Spleen (tissue), 11 donors: ENCODE measurements around the gene FRMD4A. TPM values are rescaled to one million over a fixed set of nuclear protein-coding genes. Genes with fewer than 3 reads are reported as not detected.
A peak's percentile ranks its signal among the peaks of the same experiment; 100 is the strongest.

Source experiments
- DNase-seq: peaks from one replicate; pipeline ENCODE4 v3.0.0-alpha.2; 2020
- H3K27ac ChIP-seq, 8 donors: fragments of 200-600 bp; sonication (generic) in 7 of 8; 1 replicate in 4 of 8; 2 replicates in 4 of 8; pipeline versions ENCODE4 v1.5.0 to v1.8.0; 2016 to 2021; ENCODE audit warnings: inconsistent platforms in 4 of 8, mild to moderate bottlenecking in 4 of 8, moderate library complexity in 1 of 8
- H3K27me3 ChIP-seq, 7 donors: fragments of 200-600 bp; sonication (generic) in 6 of 7; replicated peaks in 1 of 7; 1 replicate in 4 of 7; 2 replicates in 3 of 7; pipeline versions ENCODE4 v1.5.0 to v1.8.0; 2016 to 2021; ENCODE audit warnings: inconsistent platforms in 3 of 7, mild to moderate bottlenecking in 1 of 7
- H3K36me3 ChIP-seq, 6 donors: fragments of 200-600 bp; sonication (generic) in 5 of 6; 1 replicate in 4 of 6; 2 replicates in 2 of 6; pipeline versions ENCODE4 v1.5.0 to v1.8.0; 2016 to 2021; ENCODE audit warnings: inconsistent platforms in 2 of 6
- H3K4me1 ChIP-seq, 6 donors: fragments of 200-600 bp; sonication (generic) in 5 of 6; 1 replicate in 3 of 6; 2 replicates in 3 of 6; pipeline versions ENCODE4 v1.5.0 to v1.8.0; 2016 to 2021; ENCODE audit warnings: inconsistent platforms in 3 of 6
- H3K4me3 ChIP-seq, 8 donors: fragments of 200-600 bp; sonication (generic) in 7 of 8; 1 replicate in 4 of 8; 2 replicates in 4 of 8; pipeline versions ENCODE4 v1.5.0 to v1.8.0; 2016 to 2021; ENCODE audit warnings: inconsistent platforms in 4 of 8, mild to moderate bottlenecking in 4 of 8, moderate library complexity in 2 of 8
- H3K9me3 ChIP-seq, 8 donors: fragments of 200-600 bp; sonication (generic) in 7 of 8; 1 replicate in 4 of 8; 2 replicates in 4 of 8; pipeline versions ENCODE4 v1.5.0 to v1.8.0; 2016 to 2021; ENCODE audit warnings: inconsistent platforms in 4 of 8
- POLR2A ChIP-seq, 3 donors: fragments of 450-650 bp; IDR thresholded peaks; one replicate each; pipeline ENCODE4 v1.5.1; 2017; ENCODE audit warnings: antibody characterized with exemption in 3 of 3, mild to moderate bottlenecking in 1 of 3
- POLR2AphosphoS5 ChIP-seq, 3 donors: sonication (generic); formaldehyde crosslinking; IDR thresholded peaks; one replicate each; pipeline ENCODE4 v1.5.1; 2017; ENCODE audit warnings: antibody characterized with exemption in 3 of 3
- WGBS, 5 donors: extraction: QIAGEN DNeasy Blood & Tissue Kit in 3 of 5; methylation state at CpG; one replicate each; pipeline versions ENCODE4 v1.1.5 to v1.1.7; 2013 to 2018; 5-methylcytosine and 5-hydroxymethylcytosine counted together
- intact Hi-C: fragments of 100-400 bp; cut with DNase I; formaldehyde crosslinking; loops from one replicate; pipeline ENCODE4 v1.15.0; 2023; ENCODE audit warnings: low total_unique reads
- polyA plus RNA-seq, 3 donors: library from polyadenylated mRNA; stranded (reverse); fragments of 200-250 nt; gene quantifications; one replicate each; pipeline ENCODE4 v1.2.1, GENCODE V29; 2013
- total RNA-seq, 7 donors: library from RNA; depleted of rRNA in 3 of 7; stranded (reverse); fragments of >200 nt in 3 of 7; fragmentation: NEBNext Ultra II Directional in 4 of 7; extraction: Animal tissue kit (Norgen Biotek cat#: 25700) in 4 of 7; gene quantifications; one replicate each; pipeline versions ENCODE4 v1.1.0 to v1.2.1, GENCODE V29; 2016 to 2021
- TF ChIP-seq, protein P1 (sequence below), 11 experiments: fragments of 200-600 bp in 7 of 11; fragments of 450-650 bp in 4 of 11; sonication (generic) in 4 of 11; IDR thresholded peaks in 8 of 11; conservative IDR thresholded peaks in 3 of 11; 1 replicate in 7 of 11; 2 replicates in 4 of 11; pipeline versions ENCODE4 v1.4.0 to v1.8.0; 2016 to 2021; ENCODE audit warnings: antibody characterized with exemption in 11 of 11, inconsistent platforms in 4 of 11, mild to moderate bottlenecking in 1 of 11
- donor health status: healthy with polysubstance abuse.
- donor health status: DM: no; HTN: no; CAD: no; lungs with moderate emphysema.
- donor health status: DM: no; HTN: no; CAD: no.
- donor health status: Bipolar disorder and iron deficiency.
- donor health status: healthy.
- donor health status: DM: no; HTN: no; CAD: no.
- donor health status: DM: yes; HTN: yes; CAD: no.

The FRMD4A gene
- total and polyA plus RNA-seq, 10 donors: 9.2 to 141 (median 80.5) TPM

DNA sequence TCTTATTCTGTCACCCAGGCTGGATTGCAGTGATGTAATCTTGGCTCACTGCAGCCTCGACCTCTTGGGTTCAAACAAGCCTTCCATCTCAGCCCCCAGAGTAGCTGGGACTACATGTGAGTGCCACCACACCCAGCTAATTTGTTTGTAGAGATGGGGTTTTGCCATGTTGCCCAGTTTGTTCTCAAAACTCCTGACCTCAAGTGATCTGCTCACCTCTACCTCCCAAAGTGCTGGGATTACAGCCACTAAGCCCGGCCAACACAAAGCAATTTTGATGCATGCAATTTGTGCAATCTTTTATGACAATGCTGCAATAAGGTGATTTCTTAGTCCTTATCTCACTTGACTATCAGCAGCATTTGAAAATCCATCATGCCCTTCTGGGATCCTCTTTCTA is 333.1 kb downstream of the FRMD4A start:
- no peak for DNase-seq
- Histone ChIP-seq H3K4me3 (no peak overlapping the region), H3K36me3 (no peaks in the 10 kb centered on the region), H3K27ac (no peak overlapping the region), H3K27me3 (no peaks in the 10 kb centered on the region), H3K9me3 (peaks cover 0 to 4% (median 0%) of the 10 kb centered on the region in 8 donors), H3K4me1 (peaks cover 3 to 24% (median 10%) of the 10 kb centered on the region in 6 donors)
- TF ChIP-seq POLR2A (IDR thresholded peaks at IDR 0.05) (no peak), POLR2AphosphoS5 (IDR thresholded peaks at IDR 0.05) (no peak)
- TF ChIP-seq, protein P1, sequence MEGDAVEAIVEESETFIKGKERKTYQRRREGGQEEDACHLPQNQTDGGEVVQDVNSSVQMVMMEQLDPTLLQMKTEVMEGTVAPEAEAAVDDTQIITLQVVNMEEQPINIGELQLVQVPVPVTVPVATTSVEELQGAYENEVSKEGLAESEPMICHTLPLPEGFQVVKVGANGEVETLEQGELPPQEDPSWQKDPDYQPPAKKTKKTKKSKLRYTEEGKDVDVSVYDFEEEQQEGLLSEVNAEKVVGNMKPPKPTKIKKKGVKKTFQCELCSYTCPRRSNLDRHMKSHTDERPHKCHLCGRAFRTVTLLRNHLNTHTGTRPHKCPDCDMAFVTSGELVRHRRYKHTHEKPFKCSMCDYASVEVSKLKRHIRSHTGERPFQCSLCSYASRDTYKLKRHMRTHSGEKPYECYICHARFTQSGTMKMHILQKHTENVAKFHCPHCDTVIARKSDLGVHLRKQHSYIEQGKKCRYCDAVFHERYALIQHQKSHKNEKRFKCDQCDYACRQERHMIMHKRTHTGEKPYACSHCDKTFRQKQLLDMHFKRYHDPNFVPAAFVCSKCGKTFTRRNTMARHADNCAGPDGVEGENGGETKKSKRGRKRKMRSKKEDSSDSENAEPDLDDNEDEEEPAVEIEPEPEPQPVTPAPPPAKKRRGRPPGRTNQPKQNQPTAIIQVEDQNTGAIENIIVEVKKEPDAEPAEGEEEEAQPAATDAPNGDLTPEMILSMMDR (IDR thresholded peaks at IDR 0.05 in 8 of 11, conservative IDR thresholded peaks at IDR 0.05 in 3 of 11): no peak
- 74 to 84% (median 78%) methylated on average over 2 of the region's 2 CpGs for WGBS, 5 donors
- intact Hi-C loops: no loop called here

DNA sequence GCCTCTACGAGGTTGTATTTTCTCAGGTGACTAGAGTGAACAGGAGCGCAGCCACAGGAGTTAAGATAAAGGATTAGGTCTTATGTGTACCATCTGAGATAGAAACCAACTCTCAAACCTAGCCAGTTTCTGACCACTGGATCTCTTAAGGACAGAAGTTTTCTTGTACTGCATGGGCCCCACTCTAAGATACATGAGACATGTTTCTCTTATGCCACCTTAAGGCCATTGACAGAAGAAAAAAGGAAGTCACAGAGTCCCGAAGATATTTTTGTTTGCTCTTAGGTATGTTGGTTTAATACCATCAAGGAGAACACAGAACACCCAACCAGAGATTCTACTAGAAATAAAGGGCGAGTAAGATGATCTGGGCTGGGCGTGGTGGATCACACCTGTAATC is 335.8 kb downstream of the FRMD4A start:
- WGBS, 5 donors: 46 to 79% (median 57%) methylated on average over 5 of the region's 5 CpGs
- TF ChIP-seq POLR2A (IDR thresholded peaks at IDR 0.05) (no peak), POLR2AphosphoS5 (IDR thresholded peaks at IDR 0.05) (no peak)
- TF ChIP-seq, protein P1 (IDR thresholded peaks at IDR 0.05 in 8 of 11, conservative IDR thresholded peaks at IDR 0.05 in 3 of 11): no peak
- Histone ChIP-seq H3K9me3 (peaks cover 0 to 4% (median 0%) of the 10 kb centered on the region in 8 donors), H3K4me3 (no peak overlapping the region), H3K27me3 (no peaks in the 10 kb centered on the region), H3K27ac (peak overlapping the region in 1 of 8 donors; percentile 36), H3K36me3 (no peaks in the 10 kb centered on the region), H3K4me1 (peaks cover 3 to 45% (median 27%) of the 10 kb centered on the region in 6 donors)
- intact Hi-C loops: no loop called here
- no peak for DNase-seq

DNA sequence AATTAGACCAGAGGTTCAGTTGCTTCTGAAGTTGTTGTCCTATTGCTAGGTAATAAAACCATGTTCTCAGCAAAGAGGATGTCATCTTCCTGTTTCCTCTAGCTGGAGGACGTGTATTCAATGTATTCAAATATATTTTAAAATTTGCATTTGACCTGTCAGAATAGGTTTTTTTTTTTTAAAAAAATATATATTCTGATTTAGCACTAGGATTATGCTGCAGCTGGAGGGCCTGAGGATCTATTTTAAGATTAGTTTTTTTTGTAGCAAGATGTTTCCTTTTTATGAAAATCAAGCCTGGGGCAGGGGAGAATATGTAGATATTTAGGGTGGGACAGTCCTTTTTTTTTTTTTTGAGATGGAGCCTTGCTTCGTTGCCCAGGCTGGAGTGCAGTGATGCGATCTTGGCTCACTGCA is 337.0 kb downstream of the FRMD4A start:
- intact Hi-C loops: no loop called here
- no peak for DNase-seq
- Histone ChIP-seq H3K27ac (peak overlapping the region in 4 of 8 donors; percentile 6 to 67 (median 28)), H3K4me1 (peaks cover 3 to 45% (median 28%) of the 10 kb centered on the region in 6 donors), H3K4me3 (no peak overlapping the region), H3K9me3 (peaks cover 0 to 4% (median 0%) of the 10 kb centered on the region in 8 donors), H3K27me3 (no peaks in the 10 kb centered on the region), H3K36me3 (no peaks in the 10 kb centered on the region)
- TF ChIP-seq POLR2AphosphoS5 (IDR thresholded peaks at IDR 0.05) (no peak), POLR2A (IDR thresholded peaks at IDR 0.05) (no peak)
- TF ChIP-seq, protein P1 (IDR thresholded peaks at IDR 0.05 in 8 of 11, conservative IDR thresholded peaks at IDR 0.05 in 3 of 11): no peak
- 37 to 47% (median 39%) methylated on average over 3 of the region's 3 CpGs for WGBS, 5 donors

DNA sequence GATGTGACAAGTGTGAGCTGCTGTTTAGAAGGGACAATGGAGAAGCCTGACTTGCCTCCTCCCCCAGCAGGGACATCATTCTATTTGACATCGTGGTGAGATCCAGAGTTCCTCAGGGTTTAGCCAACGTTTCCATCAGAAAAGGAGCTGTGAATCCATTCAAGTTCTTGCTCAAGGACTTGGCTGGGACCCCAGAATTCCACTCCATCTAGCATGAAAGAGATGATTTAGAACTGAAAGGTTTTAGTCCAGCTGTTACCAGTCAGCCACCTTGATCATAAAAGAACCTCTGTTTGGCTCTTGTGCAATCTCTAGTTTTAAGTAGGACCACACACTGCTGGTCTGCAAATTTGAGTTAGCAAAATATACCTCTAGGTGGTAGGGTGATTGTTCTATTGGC is 337.6 kb downstream of the FRMD4A start:
- Histone ChIP-seq H3K9me3 (no peaks in the 10 kb centered on the region), H3K4me3 (no peak overlapping the region), H3K27me3 (no peaks in the 10 kb centered on the region), H3K27ac (peak overlapping the region in 4 of 8 donors; percentile 6 to 67 (median 28)), H3K4me1 (peaks cover 3 to 47% (median 29%) of the 10 kb centered on the region in 6 donors), H3K36me3 (no peaks in the 10 kb centered on the region)
- TF ChIP-seq, protein P1 (IDR thresholded peaks at IDR 0.05 in 8 of 11, conservative IDR thresholded peaks at IDR 0.05 in 3 of 11): no peak
- no peak for TF ChIP-seq POLR2AphosphoS5 (IDR thresholded peaks at IDR 0.05)
- TF ChIP-seq POLR2A (IDR thresholded peaks at IDR 0.05): no peak
- no peak for DNase-seq
- WGBS, 5 donors: 40 to 69% (median 51%) methylated on average over 2 of the region's 2 CpGs
- intact Hi-C loops: no loop called here
